ENCODE measurements around the gene PPARG.

The PPARG gene

GRCh38 chr3:12420393-12420792, 131.5 kb downstream of the PPARG start:
- FAIRE-seq: no peak

GRCh38 chr3:12421132-12421531, 132.3 kb downstream of the PPARG start:
- no peak for FAIRE-seq

- FAIRE-seq: no peak
Observed at GRCh38 chr3:12423131-12423530, 134.3 kb downstream of the PPARG start.

DNA sequence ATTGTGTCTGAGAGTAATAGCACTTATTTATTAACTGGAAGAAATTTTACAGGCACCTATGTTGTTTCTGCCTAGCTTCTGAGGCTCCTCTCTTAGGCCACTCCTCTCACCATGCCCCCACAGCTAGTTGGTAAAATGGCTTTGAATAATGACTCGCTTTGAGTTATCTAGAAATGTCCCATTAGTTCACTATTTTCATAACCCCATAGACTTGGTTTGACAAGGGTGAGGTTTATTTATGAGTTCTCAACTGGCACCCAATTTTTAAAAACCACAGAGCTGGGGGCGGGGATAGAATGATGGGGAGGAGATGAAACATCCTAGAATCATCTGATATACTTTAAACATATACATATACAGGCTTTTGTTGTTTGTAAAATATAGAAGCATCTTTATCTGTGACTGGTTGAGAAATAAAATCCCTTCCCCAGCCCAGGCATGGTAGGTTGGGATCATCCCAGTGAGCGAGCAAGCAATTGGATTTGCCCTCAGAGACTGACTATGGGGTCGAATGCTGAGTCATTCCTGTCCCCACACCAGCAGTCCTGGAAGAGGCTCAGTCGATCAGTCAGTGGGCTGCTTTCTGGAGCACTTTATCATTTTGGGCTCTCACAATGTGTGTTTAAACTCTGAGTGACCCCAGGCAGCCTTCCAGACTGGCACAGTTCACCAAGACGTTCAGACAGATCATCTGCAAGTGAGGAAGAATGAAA, 135.2 kb downstream of the PPARG start:
- FAIRE-seq: no peak

- no peak for FAIRE-seq
Observed at GRCh38 chr3:12424635-12425319, 135.9 kb downstream of the PPARG start.

- FAIRE-seq: peak; percentile 59
Observed at GRCh38 chr3:12425850-12426579, 137.1 kb downstream of the PPARG start.

GRCh38 chr3:12427551-12427950, 138.7 kb downstream of the PPARG start:
- no peak for FAIRE-seq

GRCh38 chr3:12428126-12428525, 139.3 kb downstream of the PPARG start:
- FAIRE-seq: no peak

- no peak for FAIRE-seq
Observed at GRCh38 chr3:12430086-12430485, 141.2 kb downstream of the PPARG start.

GRCh38 chr3:12433823-12434222, 145.0 kb downstream of the PPARG start:
- FAIRE-seq: no peak

DNA sequence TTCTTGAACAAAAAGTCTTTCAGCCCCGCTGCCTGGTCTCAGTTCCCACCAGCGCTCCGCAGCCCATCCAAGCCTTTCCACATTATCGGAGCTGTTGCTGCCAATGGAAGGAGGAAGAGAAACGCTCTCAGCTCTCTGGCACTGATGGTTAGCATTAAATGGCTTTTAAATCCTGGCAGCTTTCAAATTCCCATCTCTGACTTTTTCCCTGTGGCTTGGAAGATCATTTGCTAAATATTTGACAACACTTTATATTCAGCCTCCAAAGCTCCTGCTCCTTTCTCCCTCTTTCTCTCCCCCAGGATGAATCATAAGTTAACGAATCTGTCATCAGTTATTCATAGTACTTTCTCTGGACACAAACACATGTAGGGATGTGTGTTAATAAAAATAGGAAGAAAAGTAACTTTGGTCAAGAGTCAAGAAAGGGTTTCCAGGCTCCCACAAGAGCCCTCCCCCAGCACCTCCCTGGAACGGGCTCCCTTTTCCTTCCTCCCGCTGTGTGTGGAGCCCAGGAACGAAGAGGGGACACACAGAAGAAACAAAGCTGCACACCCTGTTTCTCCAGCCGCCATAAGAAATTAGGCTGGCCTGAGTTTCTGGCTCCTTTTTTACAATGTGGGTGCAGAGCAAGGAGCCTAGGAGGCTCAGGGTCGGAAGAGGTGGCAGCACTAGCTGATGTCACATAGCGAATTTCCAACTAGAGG, 147.8 kb downstream of the PPARG start:
- FAIRE-seq: no peak

- no peak for FAIRE-seq
Observed at GRCh38 chr3:12437221-12437605, 148.3 kb downstream of the PPARG start.

- no peak for FAIRE-seq
Observed at GRCh38 chr3:12437861-12438260, 149.0 kb downstream of the PPARG start.

DNA sequence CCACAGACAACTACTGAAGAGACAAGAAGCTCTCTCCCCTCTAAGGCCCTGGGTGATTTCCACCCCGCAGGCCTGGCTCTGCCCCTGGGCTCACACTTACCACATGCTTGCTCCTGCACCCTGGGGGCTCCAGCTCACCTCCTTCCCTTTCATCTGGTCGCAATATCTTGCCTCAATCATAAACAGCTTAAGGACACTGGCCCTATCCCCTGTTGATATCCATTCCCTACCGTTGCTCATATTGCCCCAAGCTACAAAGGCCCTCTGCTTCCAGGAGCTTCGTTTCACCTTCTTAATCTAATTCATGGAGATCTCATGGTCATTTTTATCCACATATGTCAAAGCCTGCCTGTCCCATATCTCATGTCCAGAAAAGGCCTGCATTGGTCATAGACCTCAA, 149.4 kb downstream of the PPARG start:
- no peak for FAIRE-seq

DNA sequence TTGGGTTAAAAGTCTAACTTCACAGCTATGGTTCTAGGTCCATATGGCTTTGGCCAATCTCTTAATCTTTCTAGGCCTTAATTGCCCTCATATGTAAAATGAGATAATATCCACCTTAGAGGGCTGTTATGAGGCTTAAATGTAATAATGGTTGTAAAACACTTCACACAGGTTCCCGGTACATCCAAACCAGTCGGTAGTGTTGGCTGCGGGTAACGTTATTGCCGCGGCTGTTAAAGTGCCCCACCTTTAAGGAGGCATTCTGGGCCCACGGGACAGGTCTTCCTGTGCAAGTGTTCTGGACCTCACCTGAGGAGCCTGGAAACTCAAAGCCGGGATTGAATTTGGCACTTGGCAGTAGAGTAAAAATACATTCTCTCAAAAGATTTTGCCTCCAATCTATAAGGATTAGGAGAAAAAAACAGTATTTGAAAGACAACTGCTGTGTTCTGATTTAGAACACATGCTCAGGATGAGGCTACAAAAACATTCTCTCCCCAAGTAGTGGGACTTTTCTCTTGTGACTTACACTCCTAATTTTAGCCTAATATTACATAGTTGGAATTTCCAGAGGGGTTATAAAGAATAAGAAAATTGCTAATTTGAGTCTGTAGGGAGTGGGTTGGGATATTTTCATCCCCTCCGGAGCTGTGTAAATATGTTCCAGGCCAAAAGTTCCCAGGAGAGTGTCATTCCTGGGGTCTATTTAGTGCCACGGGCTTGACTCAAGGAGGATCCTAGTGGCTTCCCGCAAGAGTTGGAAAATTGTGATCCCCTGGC, 150.5 kb downstream of the PPARG start:
- no peak for FAIRE-seq

GRCh38 chr3:12440927-12441714, 152.3 kb downstream of the PPARG start:
- FAIRE-seq: no peak

- no peak for FAIRE-seq
Observed at GRCh38 chr3:12442654-12443501, 154.0 kb downstream of the PPARG start.

DNA sequence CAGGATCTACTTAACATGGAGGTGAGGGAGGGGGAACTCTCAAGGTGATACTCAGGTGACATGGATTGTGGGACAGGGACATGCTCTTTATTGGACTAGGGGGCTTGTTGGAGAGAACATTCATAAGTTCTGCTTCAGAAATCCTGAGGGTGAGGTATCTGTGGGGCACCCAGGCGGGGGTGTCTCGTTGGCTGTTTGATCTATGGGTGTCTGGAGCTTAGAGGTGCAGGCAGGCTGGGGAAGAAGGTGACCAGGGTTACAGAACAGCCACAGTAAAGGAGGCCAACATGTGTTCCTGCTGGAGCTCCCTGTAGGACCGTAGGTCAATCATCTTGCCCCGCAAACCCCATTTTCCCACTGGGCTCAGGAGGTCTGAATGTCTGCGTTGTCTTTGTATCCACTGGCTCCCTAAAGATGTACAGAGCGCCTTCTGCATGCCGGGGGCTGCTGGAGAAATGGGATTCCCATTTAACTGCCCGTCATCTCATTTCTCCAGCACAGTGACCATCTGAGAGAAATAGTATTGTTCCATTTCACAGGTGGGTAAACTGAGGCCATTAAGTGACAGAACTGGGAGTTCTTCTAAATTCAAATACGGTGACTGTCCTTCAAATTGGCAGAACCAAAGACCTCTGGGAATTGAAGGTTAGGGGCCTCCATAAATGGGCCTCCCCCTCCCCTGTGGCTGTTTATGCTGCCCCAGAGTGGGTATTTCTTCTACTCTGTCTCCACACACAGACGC, 155.1 kb downstream of the PPARG start:
- no peak for FAIRE-seq

DNA sequence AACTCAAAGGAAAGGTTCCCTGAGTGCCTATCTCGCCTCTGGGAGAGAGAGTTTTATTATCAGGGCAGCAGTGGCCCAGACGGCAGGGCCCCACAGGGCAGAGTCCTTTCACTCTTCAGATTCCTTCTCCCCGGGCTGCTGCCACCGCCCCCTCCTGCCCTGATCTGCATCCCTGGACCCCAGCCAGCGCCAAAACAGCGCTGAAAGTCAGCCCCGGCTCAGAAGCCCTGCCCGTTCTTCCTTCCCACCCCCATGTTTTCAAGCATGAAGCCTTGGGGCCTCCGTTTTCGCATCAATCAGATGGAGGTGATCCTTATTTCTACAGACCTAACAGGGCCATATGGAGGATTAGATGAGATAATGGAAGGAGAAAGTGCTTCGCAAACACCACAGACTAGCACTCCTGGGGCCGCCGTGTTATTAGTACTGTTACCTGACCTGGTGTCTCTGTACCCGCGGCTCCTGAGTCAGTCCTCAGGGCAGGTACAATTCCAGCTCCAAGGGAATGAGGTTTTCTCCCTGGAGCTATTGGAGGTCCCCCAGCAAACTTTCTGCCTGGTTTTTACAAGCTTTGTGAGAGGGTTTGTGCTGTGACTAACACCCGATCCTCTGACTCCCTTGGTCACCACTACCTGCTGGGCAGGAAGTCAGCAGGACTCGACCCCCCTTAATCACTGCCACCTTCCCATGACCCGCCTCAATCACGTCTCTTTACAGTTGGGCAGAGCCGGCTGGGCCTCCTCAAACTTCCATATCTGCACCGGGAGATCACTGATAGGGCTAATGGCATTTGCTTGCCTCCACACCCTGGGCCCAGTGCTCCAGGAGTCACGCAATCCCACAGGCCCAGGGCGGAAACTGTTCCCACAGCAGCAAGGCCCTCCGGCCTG, 156.0 kb downstream of the PPARG start:
- FAIRE-seq: no peak
